Pancreas (tissue), 10 donors: ENCODE measurements around the gene KCNQ1OT1. TPM values are rescaled to one million over a fixed set of nuclear protein-coding genes. Genes with fewer than 3 reads are reported as not detected.
A peak's percentile ranks its signal among the peaks of the same experiment; 100 is the strongest.

ENCODE experiments used
- ATAC-seq, 4 donors: fragments of 200-7000 bp; cut with Tn5 transposase; one replicate each; pipeline versions ENCODE4 v1.8.0 to v1.9.1; 2020; ENCODE audit warnings: mild to moderate bottlenecking in 4 of 4, moderate library complexity in 4 of 4
- DNase-seq, 6 donors: peaks; one replicate each; pipeline ENCODE4 v3.0.0-alpha.2; 2020
- FAIRE-seq: peaks from 2 replicates; lab custom pipeline; 2012; peaks lifted over from hg19 to GRCh38; lab: Jason Lieb, UNC
- H3K27ac ChIP-seq, 4 donors: fragments of 200-600 bp; sonication (generic); 1 replicate in 3 of 4; 2 replicates in 1 of 4; pipeline versions ENCODE4 v1.5.0 to v1.8.0; 2020
- H3K27me3 ChIP-seq, 4 donors: fragments of 200-600 bp; one replicate each; pipeline ENCODE4 v1.8.0; 2021
- H3K36me3 ChIP-seq, 3 donors: fragments of 200-600 bp; sonication (generic) in 1 of 3; one replicate each; pipeline versions ENCODE4 v1.5.0 to v1.8.0; 2020 to 2021
- H3K4me1 ChIP-seq, 3 donors: fragments of 200-600 bp; one replicate each; pipeline ENCODE4 v1.8.0; 2021
- H3K4me3 ChIP-seq, 4 donors: fragments of 200-600 bp; sonication (generic) in 2 of 4; one replicate each; pipeline versions ENCODE4 v1.5.0 to v1.8.0; 2020 to 2021
- H3K9me3 ChIP-seq, 4 donors: fragments of 200-600 bp; one replicate each; pipeline ENCODE4 v1.8.0; 2021
- WGBS, 2 donors: extraction: QIAGEN DNeasy Blood & Tissue Kit; methylation state at CpG; one replicate each; pipeline ENCODE4 v1.1.7; 2013; 5-methylcytosine and 5-hydroxymethylcytosine counted together
- intact Hi-C, 3 donors: fragments of 100-400 bp; cut with DNase I; formaldehyde crosslinking; loops; one replicate each; pipeline versions ENCODE4 v1.11.1 to v1.14.2; 2022
- polyA plus RNA-seq, 2 donors: library from polyadenylated mRNA; stranded (reverse); fragments of 200-250 nt; gene quantifications; one replicate each; pipeline ENCODE4 v1.2.3, GENCODE V29; 2013
- total RNA-seq, 6 donors: library from RNA; stranded (reverse); fragmentation: NEBNext Ultra II Directional in 4 of 6; extraction: Animal tissue kit (Norgen Biotek cat#: 25700) in 4 of 6; gene quantifications; one replicate each; pipeline versions ENCODE4 v1.2.1 to v1.2.4, GENCODE V29; 2021 to 2023
- TF ChIP-seq, protein P1 (sequence below), 4 donors: fragments of 200-600 bp; sonication (generic) in 3 of 4; IDR thresholded peaks; one replicate each; pipeline versions ENCODE4 v1.5.0 to v1.8.0; 2021; ENCODE audit warnings: antibody characterized with exemption in 4 of 4
- donor health status: healthy with polysubstance abuse.
- donor health status: DM: no; HTN: no; CAD: no; lungs with moderate emphysema.
- donor health status: DM: no; HTN: no; CAD: no.
- donor health status: control.
- donor health status: control.
- donor health status: Bipolar disorder and iron deficiency.
- donor health status: DM: yes; HTN: yes; CAD: no.
- donor health status: DM: no; HTN: no; CAD: no.
- donor health status: DM: no; HTN: no; CAD: no.
- donor health status: DM: yes; HTN: yes; CAD: no.

The KCNQ1OT1 gene
- total and polyA plus RNA-seq, 8 donors: 0.31 to 1.9 (median 1.4) TPM

DNA sequence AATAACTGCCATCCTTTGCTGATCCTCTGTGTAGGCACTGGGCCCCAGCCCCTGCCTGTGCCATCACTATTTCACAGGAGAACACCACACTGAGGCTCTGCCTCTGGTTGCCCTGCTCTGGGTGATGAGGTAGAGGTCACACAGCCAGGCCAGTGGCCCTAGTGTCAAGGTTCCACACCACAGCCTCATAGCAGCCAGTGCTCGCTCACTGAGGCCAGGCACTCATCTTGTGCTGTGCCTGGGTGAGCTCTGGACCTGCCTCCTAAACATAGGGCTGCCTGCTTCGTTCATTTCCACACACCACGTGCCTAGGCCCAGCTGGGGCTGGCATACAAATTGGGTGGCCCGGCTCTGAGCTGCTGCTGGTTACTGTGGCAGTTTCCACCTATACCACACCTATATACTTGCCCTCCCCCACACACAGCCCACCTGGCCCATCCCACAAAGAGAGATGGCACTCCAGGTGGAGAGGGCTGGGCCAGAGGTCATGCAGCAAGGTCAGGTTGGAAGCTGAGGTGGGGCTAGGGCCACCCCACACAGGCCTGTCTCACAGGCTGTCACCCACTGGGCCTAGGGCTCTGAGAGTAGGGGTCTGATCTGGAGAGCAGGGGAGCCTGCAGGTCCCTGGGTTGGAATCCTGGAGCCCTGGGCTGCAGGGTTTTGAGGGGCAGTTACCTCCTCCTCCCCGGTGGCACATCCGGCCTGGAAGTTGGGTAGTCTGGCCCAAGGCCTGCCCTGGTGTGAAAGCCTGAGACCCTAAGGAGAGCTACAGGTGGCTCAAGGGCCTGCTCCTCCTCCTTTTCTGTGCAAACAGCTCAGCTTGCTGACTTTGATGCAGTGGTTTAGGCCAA lies 11.2 kb downstream of the KCNQ1OT1 start:
- FAIRE-seq: no peak
- Histone ChIP-seq H3K4me1 (peaks cover 0 to 5% (median 0%) of the 10 kb centered on the region in 3 donors), H3K27ac (no peak overlapping the region), H3K4me3 (no peak overlapping the region), H3K9me3 (no peaks in the 10 kb centered on the region), H3K36me3 (no peaks in the 10 kb centered on the region), H3K27me3 (no peaks in the 10 kb centered on the region)
- TF ChIP-seq, protein P1, sequence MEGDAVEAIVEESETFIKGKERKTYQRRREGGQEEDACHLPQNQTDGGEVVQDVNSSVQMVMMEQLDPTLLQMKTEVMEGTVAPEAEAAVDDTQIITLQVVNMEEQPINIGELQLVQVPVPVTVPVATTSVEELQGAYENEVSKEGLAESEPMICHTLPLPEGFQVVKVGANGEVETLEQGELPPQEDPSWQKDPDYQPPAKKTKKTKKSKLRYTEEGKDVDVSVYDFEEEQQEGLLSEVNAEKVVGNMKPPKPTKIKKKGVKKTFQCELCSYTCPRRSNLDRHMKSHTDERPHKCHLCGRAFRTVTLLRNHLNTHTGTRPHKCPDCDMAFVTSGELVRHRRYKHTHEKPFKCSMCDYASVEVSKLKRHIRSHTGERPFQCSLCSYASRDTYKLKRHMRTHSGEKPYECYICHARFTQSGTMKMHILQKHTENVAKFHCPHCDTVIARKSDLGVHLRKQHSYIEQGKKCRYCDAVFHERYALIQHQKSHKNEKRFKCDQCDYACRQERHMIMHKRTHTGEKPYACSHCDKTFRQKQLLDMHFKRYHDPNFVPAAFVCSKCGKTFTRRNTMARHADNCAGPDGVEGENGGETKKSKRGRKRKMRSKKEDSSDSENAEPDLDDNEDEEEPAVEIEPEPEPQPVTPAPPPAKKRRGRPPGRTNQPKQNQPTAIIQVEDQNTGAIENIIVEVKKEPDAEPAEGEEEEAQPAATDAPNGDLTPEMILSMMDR (IDR thresholded peaks at IDR 0.05): no peak
- no peak for ATAC-seq
- intact Hi-C loops: no loop called here
- DNase-seq: peak in 2 of 6 donors; percentile 40 to 42
- 87 to 88% methylated on average over 6 of the region's 6 CpGs for WGBS, 2 donors

DNA sequence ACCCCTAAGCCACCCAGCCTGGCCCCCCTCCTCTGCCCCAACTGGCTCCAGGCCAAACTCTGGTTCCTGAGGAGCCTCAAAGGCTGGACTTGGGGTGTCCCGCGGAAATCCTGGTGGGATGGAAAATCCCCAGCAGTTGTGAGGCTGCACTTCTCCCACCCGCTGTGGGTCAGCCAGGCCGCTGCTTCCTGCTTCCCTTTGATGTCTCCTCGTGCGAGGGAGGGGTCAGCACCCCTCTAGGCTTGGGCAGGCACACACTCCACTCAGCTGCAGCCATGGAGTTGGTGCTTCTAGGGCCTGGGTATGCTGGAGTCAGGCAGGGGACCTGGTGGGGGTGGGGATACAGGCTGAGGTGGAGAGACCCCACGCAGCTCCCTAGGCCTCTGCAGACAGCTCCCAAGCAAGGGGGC lies 12.0 kb downstream of the KCNQ1OT1 start:
- no peaks in the 10 kb centered on the region for H3K36me3 ChIP-seq
- peaks cover 0 to 5% (median 0%) of the 10 kb centered on the region in 3 donors for H3K4me1 ChIP-seq
- intact Hi-C loops: no loop called here
- H3K9me3 ChIP-seq: no peaks in the 10 kb centered on the region
- TF ChIP-seq, protein P1 (IDR thresholded peaks at IDR 0.05): no peak
- H3K4me3 ChIP-seq: no peak overlapping the region
- ATAC-seq: no peak
- 73 to 75% methylated on average over 7 of the region's 7 CpGs for WGBS, 2 donors
- peak in 2 of 6 donors; percentile 50 to 51 for DNase-seq
- no peak overlapping the region for H3K27ac ChIP-seq
- FAIRE-seq: no peak
- no peaks in the 10 kb centered on the region for H3K27me3 ChIP-seq

DNA sequence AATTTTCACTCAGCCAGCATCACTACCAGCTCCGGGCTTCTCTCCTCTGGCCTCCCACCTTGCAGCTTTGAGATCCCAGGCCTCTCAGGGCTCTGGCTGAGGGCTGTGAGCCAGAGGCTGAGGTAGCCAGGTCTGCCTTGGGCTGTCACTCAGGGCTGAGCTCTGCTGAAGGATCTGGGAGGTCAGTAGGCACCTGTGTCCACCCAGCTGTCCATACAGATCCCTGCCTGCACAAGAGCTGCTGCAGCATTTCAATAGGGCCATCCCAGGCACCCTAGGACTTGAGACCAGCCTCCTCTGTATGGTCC lies 12.6 kb downstream of the KCNQ1OT1 start:
- no peak overlapping the region for H3K27ac ChIP-seq
- intact Hi-C loops: no loop called here
- peaks cover 0 to 5% (median 0%) of the 10 kb centered on the region in 3 donors for H3K4me1 ChIP-seq

DNA sequence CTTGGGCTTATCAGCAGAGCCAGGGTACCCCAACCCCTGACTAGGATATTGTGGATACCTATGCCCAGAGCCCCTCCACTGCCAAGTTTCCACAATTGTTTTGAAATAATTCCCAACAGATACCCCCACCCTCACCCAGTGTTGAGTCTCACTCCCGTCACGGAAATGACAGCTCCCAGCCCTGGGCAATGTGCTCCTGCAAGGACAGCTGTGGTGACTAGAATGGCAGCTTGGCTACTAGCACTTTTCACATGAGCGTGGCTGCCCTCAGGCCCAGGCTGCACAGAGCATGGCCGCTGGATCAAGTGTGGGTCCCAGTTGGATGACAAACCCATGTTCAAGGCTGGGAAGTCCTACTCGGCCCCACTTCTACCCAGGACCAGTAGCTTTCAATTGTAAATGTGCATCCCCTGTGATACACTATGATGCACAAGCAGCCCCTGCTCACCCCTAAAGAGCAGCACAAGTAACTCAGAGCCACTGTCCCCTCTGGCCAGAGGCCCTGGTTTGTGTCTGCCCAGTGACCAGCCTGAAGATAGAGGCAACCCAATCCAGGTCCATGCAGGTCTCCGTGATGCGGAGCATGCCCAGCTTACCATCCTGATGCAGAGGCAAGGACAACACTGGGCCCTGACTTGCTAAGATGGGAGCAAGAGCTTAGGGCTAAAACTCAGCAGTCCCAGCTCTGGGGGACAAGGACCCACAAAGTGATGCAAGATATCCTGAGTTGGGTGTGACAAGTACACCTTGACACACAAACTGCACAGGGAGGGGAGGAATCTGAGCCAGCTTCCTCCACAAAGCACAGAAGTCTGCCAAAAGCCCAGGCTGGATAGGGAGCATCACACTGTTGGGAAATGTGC lies 13.2 kb downstream of the KCNQ1OT1 start:
- Histone ChIP-seq H3K27ac (no peak overlapping the region), H3K4me3 (no peak overlapping the region), H3K27me3 (no peaks in the 10 kb centered on the region), H3K9me3 (no peaks in the 10 kb centered on the region), H3K36me3 (no peaks in the 10 kb centered on the region), H3K4me1 (peaks cover 0 to 4% (median 0%) of the 10 kb centered on the region in 3 donors)
- TF ChIP-seq, protein P1 (IDR thresholded peaks at IDR 0.05): no peak
- FAIRE-seq (no peak), ATAC-seq (no peak), DNase-seq (peak in 2 of 6 donors; percentile 39)
- WGBS, 2 donors: 87 to 90% methylated on average over 7 of the region's 7 CpGs
- intact Hi-C loops: no loop called here

More for the DNA sequence above, 12.6 kb downstream of the KCNQ1OT1 start:
- Histone ChIP-seq H3K9me3 (no peaks in the 10 kb centered on the region), H3K4me3 (no peak overlapping the region), H3K36me3 (no peaks in the 10 kb centered on the region), H3K27me3 (no peaks in the 10 kb centered on the region)
- TF ChIP-seq, protein P1 (IDR thresholded peaks at IDR 0.05): no peak
- WGBS, 2 donors: 63 to 85% methylated on average over 1 of the region's 1 CpG
- DNase-seq (peak in 1 of 6 donors; percentile 17), FAIRE-seq (no peak), ATAC-seq (peak in 1 of 4 donors; percentile 8)
